Activated CD8-positive, alpha-beta memory T cell treated with anti-CD3 and anti-CD28 coated beads, Interleukin-2, amount 50 U/mL, for 24 hours (primary cell): ENCODE data around the gene OR2F2.

ENCODE experiments used
- DNase-seq: peaks from one replicate; pipeline ENCODE4 v3.0.0-alpha.2; 2020; ENCODE audit errors: extremely low read depth

Gene OR2F2

GRCh38 chr7:143979359-143979758 is 44.3 kb downstream of the OR2F2 start:
- no peak for DNase-seq

- DNase-seq: no peak
Observed at GRCh38 chr7:143979998-143980397, 45.0 kb downstream of the OR2F2 start.

- no peak for DNase-seq
Observed at GRCh38 chr7:143980746-143981510, 45.9 kb downstream of the OR2F2 start.

GRCh38 chr7:143983960-143984359 is 48.9 kb downstream of the OR2F2 start:
- no peak for DNase-seq
